GM12891 (cell line): ENCODE data around the gene ADAMTS8.

ENCODE experiments used
- PAX5 ChIP-seq: IDR thresholded peaks from 2 replicates; pipeline ENCODE4 v1.6.1; 2011; ENCODE audit warnings: low read length, moderate library complexity, mild to moderate bottlenecking; ENCODE audit not compliant: insufficient read depth, severe bottlenecking
- POLR2A ChIP-seq: IDR thresholded peaks from 2 replicates; pipeline ENCODE4 v1.6.1; 2011; ENCODE audit warnings: low read depth, low read length, control low read depth
- POLR2AphosphoS5 ChIP-seq: IDR thresholded peaks from 2 replicates; pipeline ENCODE4 v1.6.1; 2011; ENCODE audit warnings: low read depth, low read length, control low read depth
- POU2F2 ChIP-seq: IDR thresholded peaks from 2 replicates; pipeline ENCODE4 v1.6.1; 2011; ENCODE audit warnings: low read depth, mild to moderate bottlenecking, control low read depth, low read length, moderate library complexity

DNA sequence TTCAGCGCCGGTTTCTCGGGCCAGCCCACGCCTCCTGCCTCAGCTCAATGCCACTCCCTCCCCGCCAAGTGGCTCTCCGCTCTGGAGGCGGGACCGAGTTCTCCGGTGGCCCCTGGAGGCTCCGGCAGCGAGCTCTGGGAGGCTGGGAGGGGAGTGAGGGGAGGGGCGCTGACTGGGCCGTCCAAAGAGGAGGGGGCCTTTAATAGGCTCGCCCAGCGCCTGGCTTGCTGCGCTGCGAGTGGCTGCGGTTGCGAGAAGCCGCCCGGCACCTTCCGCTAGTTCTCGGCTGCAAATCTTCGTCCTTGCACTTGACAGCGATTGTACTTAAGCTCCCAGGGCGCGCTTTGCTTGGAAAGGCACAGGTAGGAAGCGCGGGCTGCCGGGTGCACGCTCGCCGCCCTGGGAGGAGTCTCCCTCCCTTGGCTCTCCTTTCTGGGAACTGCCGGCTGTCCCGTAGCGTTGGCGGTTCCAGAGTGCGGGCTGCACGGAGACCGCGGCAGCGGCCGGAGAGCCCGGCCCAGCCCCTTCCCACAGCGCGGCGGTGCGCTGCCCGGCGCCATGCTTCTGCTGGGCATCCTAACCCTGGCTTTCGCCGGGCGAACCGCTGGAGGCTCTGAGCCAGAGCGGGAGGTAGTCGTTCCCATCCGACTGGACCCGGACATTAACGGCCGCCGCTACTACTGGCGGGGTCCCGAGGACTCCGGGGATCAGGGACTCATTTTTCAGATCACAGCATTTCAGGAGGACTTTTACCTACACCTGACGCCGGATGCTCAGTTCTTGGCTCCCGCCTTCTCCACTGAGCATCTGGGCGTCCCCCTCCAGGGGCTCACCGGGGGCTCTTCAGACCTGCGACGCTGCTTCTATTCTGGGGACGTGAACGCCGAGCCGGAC is 20.3 kb upstream of the ADAMTS8 start, which contains the start of gene ADAMTS15:
- TF ChIP-seq POLR2A (no peak), PAX5 (no peak), POU2F2 (no peak), POLR2AphosphoS5 (no peak)
